ENCODE results near the gene TMEM126A.

DNA sequence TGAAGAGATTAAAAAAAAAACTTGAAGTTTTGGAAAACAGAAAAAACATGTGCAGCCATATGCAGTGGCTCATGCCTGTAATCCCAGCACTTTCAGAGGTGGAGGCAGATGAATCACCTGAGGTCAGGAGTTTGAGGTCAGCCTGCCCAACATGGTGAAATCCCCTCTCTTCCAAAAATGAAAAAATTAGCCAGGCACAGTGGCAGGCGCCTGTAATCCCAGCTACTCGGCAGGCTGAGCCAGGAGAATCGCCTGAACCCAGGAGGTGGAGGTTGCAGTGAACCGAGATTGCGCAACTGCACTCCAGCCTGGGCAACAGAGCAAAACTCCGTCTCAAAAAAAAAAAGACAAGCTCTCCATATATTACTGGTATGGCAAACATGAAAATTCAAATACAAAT is 28.3 kb upstream of the TMEM126A start:
- TF ChIP-seq, protein P1, sequence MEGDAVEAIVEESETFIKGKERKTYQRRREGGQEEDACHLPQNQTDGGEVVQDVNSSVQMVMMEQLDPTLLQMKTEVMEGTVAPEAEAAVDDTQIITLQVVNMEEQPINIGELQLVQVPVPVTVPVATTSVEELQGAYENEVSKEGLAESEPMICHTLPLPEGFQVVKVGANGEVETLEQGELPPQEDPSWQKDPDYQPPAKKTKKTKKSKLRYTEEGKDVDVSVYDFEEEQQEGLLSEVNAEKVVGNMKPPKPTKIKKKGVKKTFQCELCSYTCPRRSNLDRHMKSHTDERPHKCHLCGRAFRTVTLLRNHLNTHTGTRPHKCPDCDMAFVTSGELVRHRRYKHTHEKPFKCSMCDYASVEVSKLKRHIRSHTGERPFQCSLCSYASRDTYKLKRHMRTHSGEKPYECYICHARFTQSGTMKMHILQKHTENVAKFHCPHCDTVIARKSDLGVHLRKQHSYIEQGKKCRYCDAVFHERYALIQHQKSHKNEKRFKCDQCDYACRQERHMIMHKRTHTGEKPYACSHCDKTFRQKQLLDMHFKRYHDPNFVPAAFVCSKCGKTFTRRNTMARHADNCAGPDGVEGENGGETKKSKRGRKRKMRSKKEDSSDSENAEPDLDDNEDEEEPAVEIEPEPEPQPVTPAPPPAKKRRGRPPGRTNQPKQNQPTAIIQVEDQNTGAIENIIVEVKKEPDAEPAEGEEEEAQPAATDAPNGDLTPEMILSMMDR (IDR thresholded peaks at IDR 0.05; ENCODE audit: low read depth, low read length, missing input control) = no peak
- no peak for TF ChIP-seq FOXA2 (IDR thresholded peaks at IDR 0.05)
- TF ChIP-seq GABPA (IDR thresholded peaks at IDR 0.05 in 1 of 2, conservative IDR thresholded peaks at IDR 0.05 in 1 of 2) = peak in 1 of 2 donors; percentile 7
- no peak for TF ChIP-seq YY1 (IDR thresholded peaks at IDR 0.05)
- TF ChIP-seq MAX (IDR thresholded peaks at IDR 0.05) = no peak
- no peak for TF ChIP-seq SP1 (IDR thresholded peaks at IDR 0.05)
- TF ChIP-seq TAF1 (conservative IDR thresholded peaks at IDR 0.05) = no peak
- TF ChIP-seq RAD21 (IDR thresholded peaks at IDR 0.05) = no peak
- TF ChIP-seq HNF4A (conservative IDR thresholded peaks at IDR 0.05) = peak in 1 of 2 donors; percentile 33
- TF ChIP-seq, protein P2, sequence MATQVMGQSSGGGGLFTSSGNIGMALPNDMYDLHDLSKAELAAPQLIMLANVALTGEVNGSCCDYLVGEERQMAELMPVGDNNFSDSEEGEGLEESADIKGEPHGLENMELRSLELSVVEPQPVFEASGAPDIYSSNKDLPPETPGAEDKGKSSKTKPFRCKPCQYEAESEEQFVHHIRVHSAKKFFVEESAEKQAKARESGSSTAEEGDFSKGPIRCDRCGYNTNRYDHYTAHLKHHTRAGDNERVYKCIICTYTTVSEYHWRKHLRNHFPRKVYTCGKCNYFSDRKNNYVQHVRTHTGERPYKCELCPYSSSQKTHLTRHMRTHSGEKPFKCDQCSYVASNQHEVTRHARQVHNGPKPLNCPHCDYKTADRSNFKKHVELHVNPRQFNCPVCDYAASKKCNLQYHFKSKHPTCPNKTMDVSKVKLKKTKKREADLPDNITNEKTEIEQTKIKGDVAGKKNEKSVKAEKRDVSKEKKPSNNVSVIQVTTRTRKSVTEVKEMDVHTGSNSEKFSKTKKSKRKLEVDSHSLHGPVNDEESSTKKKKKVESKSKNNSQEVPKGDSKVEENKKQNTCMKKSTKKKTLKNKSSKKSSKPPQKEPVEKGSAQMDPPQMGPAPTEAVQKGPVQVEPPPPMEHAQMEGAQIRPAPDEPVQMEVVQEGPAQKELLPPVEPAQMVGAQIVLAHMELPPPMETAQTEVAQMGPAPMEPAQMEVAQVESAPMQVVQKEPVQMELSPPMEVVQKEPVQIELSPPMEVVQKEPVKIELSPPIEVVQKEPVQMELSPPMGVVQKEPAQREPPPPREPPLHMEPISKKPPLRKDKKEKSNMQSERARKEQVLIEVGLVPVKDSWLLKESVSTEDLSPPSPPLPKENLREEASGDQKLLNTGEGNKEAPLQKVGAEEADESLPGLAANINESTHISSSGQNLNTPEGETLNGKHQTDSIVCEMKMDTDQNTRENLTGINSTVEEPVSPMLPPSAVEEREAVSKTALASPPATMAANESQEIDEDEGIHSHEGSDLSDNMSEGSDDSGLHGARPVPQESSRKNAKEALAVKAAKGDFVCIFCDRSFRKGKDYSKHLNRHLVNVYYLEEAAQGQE (IDR thresholded peaks at IDR 0.05) = no peak
- peak in 1 of 2 donors; percentile 49 for TF ChIP-seq RXRA (IDR thresholded peaks at IDR 0.05)
- TF ChIP-seq NR2F2 (IDR thresholded peaks at IDR 0.05) = no peak

All from liver (tissue), 3 donors.